ENCODE measurements around the gene ZNF77.

Gene ZNF77

DNA sequence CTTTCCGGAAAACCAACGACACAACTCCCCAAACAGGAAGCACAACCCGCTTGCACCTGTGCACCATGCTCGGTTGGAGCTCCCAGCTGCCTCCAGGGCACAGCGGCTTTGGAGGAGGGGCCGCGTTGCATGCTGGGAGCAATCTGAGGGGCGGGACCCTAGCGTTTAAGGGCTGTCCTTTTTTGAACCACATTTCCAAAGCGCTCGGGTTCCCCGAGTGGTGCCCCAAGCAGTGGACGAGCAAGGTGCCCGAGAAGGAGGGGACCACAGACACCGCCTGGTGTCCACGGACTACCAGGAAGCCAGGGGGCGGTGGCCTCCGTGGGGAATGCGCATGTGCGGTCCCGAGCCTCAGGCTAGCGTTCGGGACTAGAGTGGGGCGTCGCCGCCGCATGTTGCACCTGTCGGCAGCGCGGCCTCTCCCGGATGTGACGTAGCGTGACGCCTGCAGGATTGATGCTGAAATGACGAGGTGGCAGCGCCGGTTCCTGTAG is 56.0 kb downstream of the ZNF77 start:
- TF ChIP-seq TCF12 (IDR thresholded peaks at IDR 0.05; ENCODE audit: low read depth): no peak
- TF ChIP-seq TAF1 (IDR thresholded peaks at IDR 0.05; ENCODE audit: low read depth): no peak
- no peak for TF ChIP-seq RAD21 (IDR thresholded peaks at IDR 0.05; ENCODE audit: low read depth)
- TF ChIP-seq, protein P1, sequence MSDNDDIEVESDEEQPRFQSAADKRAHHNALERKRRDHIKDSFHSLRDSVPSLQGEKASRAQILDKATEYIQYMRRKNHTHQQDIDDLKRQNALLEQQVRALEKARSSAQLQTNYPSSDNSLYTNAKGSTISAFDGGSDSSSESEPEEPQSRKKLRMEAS (IDR thresholded peaks at IDR 0.05): 0 out of 2 replicates have a peak, but pooled peaks have one; percentile 1
- TF ChIP-seq EGR1 (IDR thresholded peaks at IDR 0.05): no peak
- TF ChIP-seq CREB1 (IDR thresholded peaks at IDR 0.05; ENCODE audit: low read depth): no peak

DNA sequence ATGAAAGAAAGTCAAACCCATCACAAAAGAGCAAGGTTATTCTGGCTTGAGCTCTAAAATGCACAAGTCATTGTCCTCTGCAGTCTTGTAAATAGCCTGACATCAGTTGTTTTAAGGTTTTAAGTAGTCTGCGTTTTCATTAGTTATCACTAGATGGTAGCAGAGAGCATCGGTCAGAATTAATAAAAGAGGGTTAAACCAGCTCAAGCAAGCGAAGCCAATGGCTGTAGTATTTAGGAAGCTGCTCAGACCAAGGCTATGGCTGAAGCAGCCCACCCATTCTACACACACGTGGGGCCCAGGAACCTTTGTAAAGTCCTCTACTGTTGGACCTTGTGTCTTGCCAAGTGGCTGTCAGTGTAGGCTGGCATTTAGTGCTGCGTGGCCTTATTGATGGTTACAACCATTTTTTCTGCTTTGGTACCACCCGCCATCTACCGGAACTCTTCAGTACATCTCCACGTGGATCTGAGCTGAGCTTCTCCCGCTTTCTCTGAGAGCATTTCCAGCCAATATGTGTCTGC is 57.3 kb downstream of the ZNF77 start:
- TF ChIP-seq, protein P1 (IDR thresholded peaks at IDR 0.05): no peak
- TF ChIP-seq RAD21 (IDR thresholded peaks at IDR 0.05; ENCODE audit: low read depth): peak; percentile 49; the same call in 1 of the 2 replicates

DNA sequence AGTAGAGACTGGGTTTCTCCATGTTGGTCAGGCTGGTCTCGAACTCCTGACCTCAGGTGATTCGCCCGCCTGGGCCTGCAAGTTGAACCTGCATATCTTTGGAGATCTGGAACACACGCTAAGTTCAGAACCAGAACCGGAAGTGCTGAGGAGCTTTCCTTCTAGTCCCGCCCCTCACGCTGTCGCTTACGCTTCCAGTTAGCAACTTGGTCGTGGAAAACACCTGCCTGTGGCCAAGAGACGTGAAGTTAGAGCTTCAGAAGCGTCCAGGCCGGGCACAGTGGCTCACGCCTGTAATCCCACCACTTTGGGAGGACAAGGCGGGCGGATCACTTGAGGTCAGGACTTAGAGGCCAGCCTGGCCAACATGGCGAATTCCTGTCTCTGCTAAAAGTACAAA is 59.0 kb downstream of the ZNF77 start:
- no peak for TF ChIP-seq NFIC (IDR thresholded peaks at IDR 0.05)
- TF ChIP-seq, protein P2, sequence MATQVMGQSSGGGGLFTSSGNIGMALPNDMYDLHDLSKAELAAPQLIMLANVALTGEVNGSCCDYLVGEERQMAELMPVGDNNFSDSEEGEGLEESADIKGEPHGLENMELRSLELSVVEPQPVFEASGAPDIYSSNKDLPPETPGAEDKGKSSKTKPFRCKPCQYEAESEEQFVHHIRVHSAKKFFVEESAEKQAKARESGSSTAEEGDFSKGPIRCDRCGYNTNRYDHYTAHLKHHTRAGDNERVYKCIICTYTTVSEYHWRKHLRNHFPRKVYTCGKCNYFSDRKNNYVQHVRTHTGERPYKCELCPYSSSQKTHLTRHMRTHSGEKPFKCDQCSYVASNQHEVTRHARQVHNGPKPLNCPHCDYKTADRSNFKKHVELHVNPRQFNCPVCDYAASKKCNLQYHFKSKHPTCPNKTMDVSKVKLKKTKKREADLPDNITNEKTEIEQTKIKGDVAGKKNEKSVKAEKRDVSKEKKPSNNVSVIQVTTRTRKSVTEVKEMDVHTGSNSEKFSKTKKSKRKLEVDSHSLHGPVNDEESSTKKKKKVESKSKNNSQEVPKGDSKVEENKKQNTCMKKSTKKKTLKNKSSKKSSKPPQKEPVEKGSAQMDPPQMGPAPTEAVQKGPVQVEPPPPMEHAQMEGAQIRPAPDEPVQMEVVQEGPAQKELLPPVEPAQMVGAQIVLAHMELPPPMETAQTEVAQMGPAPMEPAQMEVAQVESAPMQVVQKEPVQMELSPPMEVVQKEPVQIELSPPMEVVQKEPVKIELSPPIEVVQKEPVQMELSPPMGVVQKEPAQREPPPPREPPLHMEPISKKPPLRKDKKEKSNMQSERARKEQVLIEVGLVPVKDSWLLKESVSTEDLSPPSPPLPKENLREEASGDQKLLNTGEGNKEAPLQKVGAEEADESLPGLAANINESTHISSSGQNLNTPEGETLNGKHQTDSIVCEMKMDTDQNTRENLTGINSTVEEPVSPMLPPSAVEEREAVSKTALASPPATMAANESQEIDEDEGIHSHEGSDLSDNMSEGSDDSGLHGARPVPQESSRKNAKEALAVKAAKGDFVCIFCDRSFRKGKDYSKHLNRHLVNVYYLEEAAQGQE (IDR thresholded peaks at IDR 0.05; ENCODE audit: low read depth): no peak

DNA sequence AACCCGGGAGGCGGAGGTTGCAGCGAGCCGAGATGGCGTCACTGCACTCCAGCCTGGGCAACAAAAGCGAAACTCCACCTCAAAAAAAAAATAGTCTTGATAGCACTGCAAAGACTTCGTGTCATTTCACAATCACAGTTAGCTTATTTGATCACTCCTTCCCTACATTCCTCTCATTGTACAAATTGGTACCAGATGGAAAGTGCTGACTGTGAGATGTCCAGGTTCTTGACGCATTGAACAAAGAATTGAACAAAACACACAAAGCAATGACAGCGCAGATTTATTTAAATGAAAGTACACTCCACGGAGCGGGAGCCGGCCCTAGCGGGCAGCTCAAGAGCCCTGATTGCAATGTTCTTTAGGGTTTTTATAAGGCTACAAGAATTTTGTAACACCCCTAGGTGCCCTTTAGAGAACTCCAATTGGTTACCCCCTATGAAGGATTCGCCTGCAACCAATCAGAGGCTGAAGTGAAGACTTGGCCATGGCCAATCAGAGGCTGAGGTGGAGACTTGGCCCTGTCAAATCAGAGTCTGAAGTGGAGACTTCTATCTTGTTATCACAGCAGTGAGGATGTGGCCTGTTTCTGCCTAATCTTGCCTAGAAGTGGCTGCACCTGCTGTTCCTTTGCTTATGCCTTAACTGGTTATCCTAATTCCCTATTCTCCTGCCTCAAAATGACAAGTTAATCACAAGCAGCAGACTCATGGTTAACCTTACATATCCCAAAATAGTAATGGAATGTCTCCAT is 60.9 kb downstream of the ZNF77 start:
- TF ChIP-seq TEAD4 (IDR thresholded peaks at IDR 0.05) (no peak), YY1 (IDR thresholded peaks at IDR 0.05; ENCODE audit: low read depth) (no peak), TAF1 (IDR thresholded peaks at IDR 0.05; ENCODE audit: low read depth) (no peak), CEBPB (IDR thresholded peaks at IDR 0.05) (no peak), TCF12 (IDR thresholded peaks at IDR 0.05; ENCODE audit: low read depth) (no peak), NFIC (IDR thresholded peaks at IDR 0.05) (no peak), FOXM1 (IDR thresholded peaks at IDR 0.05; ENCODE audit: borderline replicate concordance, low read depth) (no peak), CREB1 (IDR thresholded peaks at IDR 0.05; ENCODE audit: low read depth) (no peak), EP300 (IDR thresholded peaks at IDR 0.05; ENCODE audit: borderline replicate concordance) (no peak), ZBTB7A (IDR thresholded peaks at IDR 0.05; ENCODE audit: low read depth) (no peak), RAD21 (IDR thresholded peaks at IDR 0.05; ENCODE audit: low read depth) (no peak), EGR1 (IDR thresholded peaks at IDR 0.05) (no peak)
- TF ChIP-seq, protein P2 (IDR thresholded peaks at IDR 0.05; ENCODE audit: low read depth): no peak
- TF ChIP-seq, protein P3, sequence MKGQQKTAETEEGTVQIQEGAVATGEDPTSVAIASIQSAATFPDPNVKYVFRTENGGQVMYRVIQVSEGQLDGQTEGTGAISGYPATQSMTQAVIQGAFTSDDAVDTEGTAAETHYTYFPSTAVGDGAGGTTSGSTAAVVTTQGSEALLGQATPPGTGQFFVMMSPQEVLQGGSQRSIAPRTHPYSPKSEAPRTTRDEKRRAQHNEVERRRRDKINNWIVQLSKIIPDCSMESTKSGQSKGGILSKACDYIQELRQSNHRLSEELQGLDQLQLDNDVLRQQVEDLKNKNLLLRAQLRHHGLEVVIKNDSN (IDR thresholded peaks at IDR 0.05): no peak
- TF ChIP-seq, protein P1 (IDR thresholded peaks at IDR 0.05): no peak

Data from Ishikawa (cell line).